Natural killer cell (primary cell): ENCODE measurements around the gene ELAVL3. TPM values are rescaled to one million over a fixed set of nuclear protein-coding genes. Genes with fewer than 3 reads are reported as not detected.

Experiments
- ATAC-seq, 3 donors: fragments of 150-1000 bp in 2 of 3; fragments of 200-7000 bp in 1 of 3; cut with Tn5 transposase; 1 replicate in 1 of 3; 2 replicates in 2 of 3; pipeline ENCODE4 v1.10.0; 2021; ENCODE audit warnings: mild to moderate bottlenecking in 2 of 3, moderate library complexity in 2 of 3
- DNase-seq, 2 donors: peaks; one replicate each; pipeline versions ENCODE4 v3.0.0 to v3.0.0-alpha.2; 2013 to 2021; ENCODE audit warnings: mixed read lengths in 1 of 2
- H3K27ac ChIP-seq: one replicate; pipeline ENCODE4 v1.5.1; 2013; ENCODE audit warnings: mild to moderate bottlenecking, low read length
- H3K27me3 ChIP-seq: one replicate; pipeline ENCODE4 v1.6.1; 2013; ENCODE audit warnings: low read length; ENCODE audit not compliant: control insufficient read depth, insufficient read depth
- H3K36me3 ChIP-seq: one replicate; pipeline ENCODE4 v1.6.1; 2013; ENCODE audit warnings: low read length; ENCODE audit not compliant: control insufficient read depth, insufficient read depth
- H3K4me1 ChIP-seq: one replicate; pipeline ENCODE4 v1.6.1; 2013; ENCODE audit warnings: low read length; ENCODE audit not compliant: control insufficient read depth, insufficient read depth
- H3K4me3 ChIP-seq: one replicate; pipeline ENCODE4 v1.5.1; 2013; ENCODE audit warnings: low read length
- H3K9me3 ChIP-seq: one replicate; pipeline ENCODE4 v1.6.1; 2013; ENCODE audit warnings: low read length; ENCODE audit not compliant: control insufficient read depth, insufficient read depth
- H3K27ac Mint-ChIP-seq, 2 donors: one replicate each; pipeline ENCODE4 v1.8.0; 2022; ENCODE audit warnings: mild to moderate bottlenecking in 2 of 2, mixed read lengths in 2 of 2, moderate library complexity in 1 of 2
- H3K27me3 Mint-ChIP-seq, 2 donors: one replicate each; pipeline ENCODE4 v1.8.0; 2022; ENCODE audit warnings: low read depth in 2 of 2, mixed read lengths in 2 of 2
- H3K36me3 Mint-ChIP-seq: one replicate; pipeline ENCODE4 v1.8.0; 2022; ENCODE audit warnings: mixed read lengths
- H3K4me1 Mint-ChIP-seq, 2 donors: one replicate each; pipeline ENCODE4 v1.8.0; 2022; ENCODE audit warnings: mixed read lengths in 2 of 2
- H3K4me3 Mint-ChIP-seq: one replicate; pipeline ENCODE4 v1.8.0; 2022; ENCODE audit warnings: mild to moderate bottlenecking, moderate library complexity, mixed read lengths
- H3K9me3 Mint-ChIP-seq, 2 donors: one replicate each; pipeline ENCODE4 v1.8.0; 2022; ENCODE audit warnings: mixed read lengths in 2 of 2
- CTCF ChIP-seq: fragments of 200-600 bp; IDR thresholded peaks from one replicate; pipeline ENCODE4 v1.8.0; 2022; ENCODE audit warnings: antibody characterized with exemption
- WGBS: methylation state at CpG from one replicate; pipeline ENCODE4 v1.1.7; 2013; ENCODE audit warnings: missing lambda C conversion rate; ENCODE audit not compliant: insufficient coverage; 5-methylcytosine and 5-hydroxymethylcytosine counted together
- intact Hi-C: fragments of 100-400 bp; cut with micrococcal nuclease; formaldehyde crosslinking; loops from one replicate; pipeline ENCODE4 v1.14.2; 2022
- total RNA-seq, 4 donors: library from RNA; stranded (reverse); fragments of 120-200 nt in 1 of 4; gene quantifications; one replicate each; pipeline versions ENCODE4 v1.2.3 to v1.2.4, GENCODE V29; 2013 to 2022

Gene ELAVL3
- total RNA-seq, 3 donors from 2014 or later (not counting 1 experiment from before 2014, with no cell fraction given) = not detected

- Mint-ChIP-seq H3K4me1 (peaks cover 15 to 30% of the 10 kb centered on the region in 2 donors), H3K9me3 (no peaks in the 10 kb centered on the region), H3K27me3 (peaks cover 24 to 27% of the 10 kb centered on the region in 2 donors), H3K27ac (peak overlapping the region; percentile 31 to 89), H3K4me3 (peak overlapping the region; percentile 77), H3K36me3 (no peaks in the 10 kb centered on the region)
- peak; percentile 90 for TF ChIP-seq CTCF
- Histone ChIP-seq H3K4me3 (peak overlapping the region; percentile 5), H3K9me3 (no peaks in the 10 kb centered on the region), H3K27ac (no peak overlapping the region), H3K36me3 (peaks cover 2% of the 10 kb centered on the region), H3K27me3 (peaks cover 24% of the 10 kb centered on the region), H3K4me1 (peaks cover 33% of the 10 kb centered on the region)
- DNase-seq = peak; percentile 91 to 95
- ATAC-seq = peak; percentile 87 to 95 (median 91)
- 1% methylated on average over 58 of the region's 58 CpGs for WGBS
- intact Hi-C loops = loop anchor here (1.0 to 5.0 kb wide), 3 partner anchors 101 to 355 kb away; no protein-coding TSS in a partner anchor
Measured at GRCh38 chr19:11482384-11483050, 1.7 kb upstream of the ELAVL3 start.

GRCh38 chr19:11481534-11482383 lies 913 bp upstream of the ELAVL3 start:
- Histone ChIP-seq H3K9me3 (no peaks in the 10 kb centered on the region), H3K4me3 (peak overlapping the region; percentile 5), H3K4me1 (peaks cover 33% of the 10 kb centered on the region), H3K27me3 (peaks cover 24% of the 10 kb centered on the region), H3K36me3 (peaks cover 2% of the 10 kb centered on the region), H3K27ac (no peak overlapping the region)
- ATAC-seq (peak; percentile 58 to 61 (median 58)), DNase-seq (peak; percentile 45 to 73)
- TF ChIP-seq CTCF = no peak
- H3K4me1 Mint-ChIP-seq = peaks cover 15 to 30% of the 10 kb centered on the region in 2 donors
- peak overlapping the region; percentile 31 to 89 for H3K27ac Mint-ChIP-seq
- H3K9me3 Mint-ChIP-seq = no peaks in the 10 kb centered on the region
- H3K27me3 Mint-ChIP-seq = peaks cover 24 to 31% of the 10 kb centered on the region in 2 donors
- intact Hi-C loops = loop anchor here (1.0 to 5.0 kb wide), 3 partner anchors 100 to 354 kb away; no protein-coding TSS in a partner anchor
- peak overlapping the region; percentile 77 for H3K4me3 Mint-ChIP-seq
- WGBS = 6% methylated on average over 50 of the region's 50 CpGs
- no peaks in the 10 kb centered on the region for H3K36me3 Mint-ChIP-seq

- Mint-ChIP-seq H3K4me1 (peaks cover 15 to 27% of the 10 kb centered on the region in 2 donors), H3K9me3 (no peaks in the 10 kb centered on the region), H3K27ac (no peak overlapping the region), H3K36me3 (no peaks in the 10 kb centered on the region), H3K27me3 (peaks cover 29 to 31% of the 10 kb centered on the region in 2 donors), H3K4me3 (no peak overlapping the region)
- ATAC-seq (no peak), DNase-seq (no peak)
- Histone ChIP-seq H3K36me3 (peaks cover 2% of the 10 kb centered on the region), H3K4me1 (peaks cover 33% of the 10 kb centered on the region), H3K27me3 (peaks cover 24% of the 10 kb centered on the region), H3K27ac (no peak overlapping the region), H3K4me3 (no peak overlapping the region), H3K9me3 (no peaks in the 10 kb centered on the region)
- TF ChIP-seq CTCF = no peak
- 11% methylated on average over 86 of the region's 86 CpGs for WGBS
- intact Hi-C loops = loop anchor here (5.0 kb wide), 1 partner anchor 353 kb away; no protein-coding TSS in a partner anchor
Measured at GRCh38 chr19:11479898-11480714, 740 bp downstream of the ELAVL3 start.
